Measurements from ENCODE around the gene UIMC1.
A peak's percentile ranks its signal among the peaks of the same experiment; 100 is the strongest.

Gene UIMC1

GRCh38 chr5:176902911-176903664 is 103.5 kb downstream of the UIMC1 start:
- Histone ChIP-seq H3K4me3 (ENCODE audit: low read depth, low read length) (no peak overlapping the region), H3K9me3 (ENCODE audit: control insufficient read depth, insufficient read depth, low read depth, low read length) (no peaks in the 10 kb centered on the region), H3K4me1 (ENCODE audit: control insufficient read depth, insufficient read depth, low read length) (no peaks in the 10 kb centered on the region), H3K27ac (ENCODE audit: extremely low read depth, low read depth, low read length) (no peak overlapping the region), H3K36me3 (ENCODE audit: control insufficient read depth in 2 of 2, insufficient read depth in 1 of 2, low read length in 2 of 2) (peaks cover 17 to 65% of the 10 kb centered on the region in 2 experiments; a peak in 2 of 3 replicates)
- ChIA-PET POLR2A (interaction anchor here (0.5 kb wide), 1 partner anchor 29 kb away, joined by 3 read pairs; no protein-coding TSS in a partner anchor), CTCF (interaction anchor here (0.6 to 2.3 kb wide), 4 partner anchors 10 to 245 kb away, joined by 3 to 13 read pairs (median 4); no protein-coding TSS in a partner anchor)
- TF ChIP-seq PRDM1 (tag by site-specific recombination; IDR thresholded peaks at IDR 0.05) (peak; percentile 82), REPIN1 (tag by site-specific recombination; IDR thresholded peaks at IDR 0.05; ENCODE audit: low read depth) (no peak), ZNF324 (tag by site-specific recombination; IDR thresholded peaks at IDR 0.05) (no peak)

- no peaks in the 10 kb centered on the region for H3K4me1 ChIP-seq (ENCODE audit: control insufficient read depth, insufficient read depth, low read length)
- no peak for TF ChIP-seq PBX3 (CRISPR knock-in tag; IDR thresholded peaks at IDR 0.05)
- no peak for TF ChIP-seq ZBTB44 (tag by site-specific recombination; IDR thresholded peaks at IDR 0.05)
- TF ChIP-seq ZNF626 (tag by site-specific recombination; IDR thresholded peaks at IDR 0.05) = no peak
- TF ChIP-seq ZNF146 (tag by site-specific recombination; IDR thresholded peaks at IDR 0.05) = no peak
- no peak for TF ChIP-seq PRDM1 (tag by site-specific recombination; IDR thresholded peaks at IDR 0.05)
- no peak for TF ChIP-seq ZNF140 (tag by site-specific recombination; IDR thresholded peaks at IDR 0.05)
- TF ChIP-seq PRDM10 (tag by site-specific recombination; IDR thresholded peaks at IDR 0.05) = no peak
- no peak for TF ChIP-seq ZNF704 (tag by site-specific recombination; IDR thresholded peaks at IDR 0.05)
- TF ChIP-seq WT1 (tag by site-specific recombination; IDR thresholded peaks at IDR 0.05) = no peak
- no peak overlapping the region for H3K4me3 ChIP-seq (ENCODE audit: low read depth, low read length)
- no peak overlapping the region for H3K27ac ChIP-seq (ENCODE audit: extremely low read depth, low read depth, low read length)
- POLR2A ChIA-PET = interaction anchor here (0.8 kb wide), 1 partner anchor 20 kb away, joined by 7 read pairs; no protein-coding TSS in a partner anchor
- peaks cover 9 to 57% of the 10 kb centered on the region in 2 experiments; a peak in 2 of 3 replicates for H3K36me3 ChIP-seq (ENCODE audit: control insufficient read depth in 2 of 2, insufficient read depth in 1 of 2, low read length in 2 of 2)
- CTCF ChIA-PET = interaction anchor here (0.6 to 2.3 kb wide), 4 partner anchors 28 to 245 kb away, joined by 3 to 13 read pairs (median 4); no protein-coding TSS in a partner anchor
- H3K9me3 ChIP-seq (ENCODE audit: control insufficient read depth, insufficient read depth, low read depth, low read length) = no peaks in the 10 kb centered on the region
These were observed 104.3 kb downstream of the UIMC1 start for GRCh38 chr5:176902102-176902814.

Measured in HEK293 (cell line).